GM19395 (cell line): ENCODE results near the gene PPP2R3B.
"Not testable (repeated sequence)": the region's sequence is repeated elsewhere in the genome, so short reads cannot be mapped to it uniquely, and the experiment has no call there.

Experiments
- ATAC-seq: cut with Tn5 transposase; IDR thresholded peaks from one replicate; pipeline ENCODE4 v1.9.1; 2021; ENCODE audit warnings: mild to moderate bottlenecking, moderate library complexity; ENCODE audit not compliant: unreplicated experiment

Gene PPP2R3B

GRCh38 chrX:353566-354535, 32.9 kb downstream of the PPP2R3B start:
- ATAC-seq, result no peak

- ATAC-seq, result no peak
Measured at GRCh38 chrX:352582-353314, 34.0 kb downstream of the PPP2R3B start.

GRCh38 chrX:352181-352580, 34.5 kb downstream of the PPP2R3B start:
- no peak for ATAC-seq

GRCh38 chrX:351736-352135, 35.0 kb downstream of the PPP2R3B start:
- no peak for ATAC-seq

GRCh38 chrX:351324-351641, 35.4 kb downstream of the PPP2R3B start:
- not testable (repeated sequence) for ATAC-seq

GRCh38 chrX:350534-351323, 36.0 kb downstream of the PPP2R3B start:
- no peak for ATAC-seq

- ATAC-seq, result no peak
Measured at GRCh38 chrX:350148-350533, 36.6 kb downstream of the PPP2R3B start.

GRCh38 chrX:349702-350101, 37.0 kb downstream of the PPP2R3B start:
- no peak for ATAC-seq

- no peak for ATAC-seq
Measured at GRCh38 chrX:349196-349595, 37.5 kb downstream of the PPP2R3B start.

- ATAC-seq, result no peak
Measured at GRCh38 chrX:348461-349117, 38.1 kb downstream of the PPP2R3B start.

- ATAC-seq, result no peak
Measured at GRCh38 chrX:347351-348117, 39.2 kb downstream of the PPP2R3B start.

GRCh38 chrX:346034-346813, 40.5 kb downstream of the PPP2R3B start:
- no peak for ATAC-seq

- ATAC-seq, result no peak
Measured at GRCh38 chrX:345020-345925, 41.4 kb downstream of the PPP2R3B start.

GRCh38 chrX:344371-344901, 42.3 kb downstream of the PPP2R3B start:
- ATAC-seq, result no peak

GRCh38 chrX:341541-342101, 45.1 kb downstream of the PPP2R3B start:
- ATAC-seq, result no peak

GRCh38 chrX:340641-341423, 45.9 kb downstream of the PPP2R3B start:
- ATAC-seq, result no peak

GRCh38 chrX:340121-340520, 46.6 kb downstream of the PPP2R3B start:
- no peak for ATAC-seq
